Endothelial cell of umbilical vein (primary cell): ENCODE results near the gene MACF1. TPM values are rescaled to one million over a fixed set of nuclear protein-coding genes. Genes with fewer than 3 reads are reported as not detected.

Source experiments
- BruUV-seq: library from RNA; stranded (reverse); fragments of 400-500 nt; replicated peaks from 2 replicates; lab custom pipeline; 2021; lab: Mats Ljungman, UMichigan
- CTCF ChIA-PET: fragments of 300-600, 350-600 bp; sonication (Branson Sonifier 250); formaldehyde crosslinking; loops from one replicate; lab custom pipeline; 2021; ENCODE audit warnings: antibody characterized with exemption, inconsistent platforms; lab: Charles Lee
- POLR2A ChIA-PET: fragments of 300-600, 350-600 bp; sonication (Branson Sonifier 250); formaldehyde crosslinking; loops from one replicate; lab custom pipeline; 2021; ENCODE audit warnings: antibody characterized with exemption, inconsistent platforms; lab: Charles Lee
- DNase-seq: peaks from one replicate; pipeline ENCODE4 v3.0.0-alpha.2; 2011; ENCODE audit warnings: low read depth, low spot score
- FAIRE-seq: peaks from 2 replicates; lab custom pipeline; 2011; peaks lifted over from hg19 to GRCh38; lab: Jason Lieb, UNC
- H2AFZ ChIP-seq: 2 replicates; pipeline ENCODE4 v1.6.0; 2012; ENCODE audit warnings: low read depth, low read length, control low read depth, inconsistent platforms
- H3K27ac ChIP-seq: 2 replicates; pipeline ENCODE4 v1.5.1; 2011; ENCODE audit warnings: low read depth, mild to moderate bottlenecking, control low read depth, low read length, moderate library complexity; ENCODE audit not compliant: insufficient read depth
- H3K27me3 ChIP-seq, 2 experiments: 2 replicates each; pipeline versions ENCODE4 v1.6.0 to v1.6.1; 2011; ENCODE audit warnings: low read length in 2 of 2, mixed read lengths in 1 of 2; ENCODE audit not compliant: control insufficient read depth in 2 of 2, insufficient read depth in 2 of 2
- H3K36me3 ChIP-seq, 2 experiments: 2 replicates in 1 of 2; 3 replicates in 1 of 2; pipeline ENCODE4 v1.5.1; 2011; ENCODE audit warnings: low read length in 2 of 2, mild to moderate bottlenecking in 1 of 2, moderate library complexity in 1 of 2; ENCODE audit not compliant: control insufficient read depth in 2 of 2, insufficient read depth in 2 of 2; ENCODE audit errors: extremely low read depth in 1 of 2
- H3K4me1 ChIP-seq: 3 replicates; pipeline ENCODE4 v1.5.1; 2011; ENCODE audit warnings: mild to moderate bottlenecking, low read length; ENCODE audit not compliant: control insufficient read depth, insufficient read depth; ENCODE audit errors: extremely low read depth
- H3K4me2 ChIP-seq: 2 replicates; pipeline ENCODE4 v1.6.1; 2011; ENCODE audit warnings: low read length, control low read depth, mixed read lengths; ENCODE audit not compliant: insufficient read depth
- H3K4me3 ChIP-seq, 3 experiments: fragments of 200-600 bp in 1 of 3; sonication (generic), shearing (Covaris generic) in 1 of 3; replicated peaks in 1 of 3; 2 replicates each; pipeline ENCODE4 v1.5.1; 2011 to 2016; ENCODE audit warnings: control low read depth in 3 of 3, low read length in 3 of 3, mild to moderate bottlenecking in 2 of 3, inconsistent platforms in 1 of 3, low read depth in 1 of 3, moderate library complexity in 1 of 3; ENCODE audit not compliant: insufficient read depth in 1 of 3
- H3K79me2 ChIP-seq: 2 replicates; pipeline ENCODE4 v1.6.0; 2012; ENCODE audit warnings: low read length, inconsistent platforms; ENCODE audit not compliant: control insufficient read depth, insufficient read depth
- H3K9ac ChIP-seq: replicated peaks from 2 replicates; pipeline ENCODE3; 2011; ENCODE audit warnings: low read length, control low read depth; ENCODE audit not compliant: insufficient read depth; ENCODE audit errors: extremely low read depth
- H3K9me1 ChIP-seq: replicated peaks from 3 replicates; pipeline ENCODE4 v1.6.0; 2011; ENCODE audit warnings: mild to moderate bottlenecking, low read length; ENCODE audit not compliant: control insufficient read depth, insufficient read depth; ENCODE audit errors: extremely low read depth
- H3K9me3 ChIP-seq: replicated peaks from 2 replicates; pipeline ENCODE4 v1.5.1; 2012; ENCODE audit warnings: low read length, inconsistent platforms; ENCODE audit not compliant: control insufficient read depth, insufficient read depth
- H4K20me1 ChIP-seq: replicated peaks from 2 replicates; pipeline ENCODE3; 2011; ENCODE audit warnings: mild to moderate bottlenecking, low read length; ENCODE audit not compliant: control insufficient read depth, insufficient read depth; ENCODE audit errors: extremely low read depth
- CTCF ChIP-seq, 2 donors: IDR thresholded peaks; 1 replicate in 1 of 2; 2 replicates in 1 of 2; pipeline ENCODE4 v1.5.1; 2011; ENCODE audit warnings: low read length in 2 of 2, mild to moderate bottlenecking in 2 of 2, moderate library complexity in 2 of 2, control low read depth in 1 of 2, inconsistent platforms in 1 of 2, low read depth in 1 of 2; ENCODE audit not compliant: insufficient read depth in 1 of 2; ENCODE audit errors: extremely low read depth in 1 of 2
- GATA2 ChIP-seq: IDR thresholded peaks from 2 replicates; pipeline ENCODE4 v1.7.0; 2011; ENCODE audit warnings: low read depth, mild to moderate bottlenecking, moderate library complexity, mixed read lengths, low read length; ENCODE audit not compliant: insufficient read length, insufficient read depth
- MAX ChIP-seq: IDR thresholded peaks from 2 replicates; pipeline ENCODE4 v1.6.1; 2011; ENCODE audit not compliant: insufficient read depth, insufficient read length
- MYC ChIP-seq: IDR thresholded peaks from one replicate; pipeline ENCODE4 v1.6.1; 2011; ENCODE audit warnings: mild to moderate bottlenecking, low read depth, low read length
- POLR2AphosphoS5 ChIP-seq: IDR thresholded peaks from 2 replicates; pipeline ENCODE4 v1.6.1; 2012; ENCODE audit warnings: low read depth, mild to moderate bottlenecking, control low read depth, low read length, moderate library complexity; ENCODE audit not compliant: insufficient read depth
- dilution Hi-C: fragments of 300-500 bp; cut with MboI; formaldehyde crosslinking; loops from one replicate; pipeline ENCODE4 v1.15.0; 2019; ENCODE audit warnings: low sequenced_read_pairs; ENCODE audit not compliant: extremely low pct_ligation_motif_present
- intact Hi-C: fragments of 100-400 bp; cut with micrococcal nuclease; formaldehyde crosslinking; loops from one replicate; pipeline ENCODE4 v1.10.0; 2022
- polyA plus RNA-seq, 4 experiments: library from polyadenylated mRNA; depleted of rRNA in 3 of 4; stranded (reverse) in 3 of 4; unstranded in 1 of 4; fragments of >200 nt; gene quantifications; 2 replicates each; pipeline versions ENCODE4 v1.2.1 to v1.2.3, GENCODE V29; 2011 to 2012; ENCODE audit warnings: missing spikeins in 1 of 4
- total RNA-seq: library from RNA; stranded (reverse); gene quantifications from 2 replicates; pipeline ENCODE4 v1.2.3, GENCODE V29; 2021

The MACF1 gene
- total and polyA plus RNA-seq, 2 donors (not counting 3 experiments of a cell fraction or from before 2014, with no cell fraction given) = 122 to 587 TPM

- no peak for TF ChIP-seq POLR2AphosphoS5
- no peak for TF ChIP-seq MAX
- no peak for TF ChIP-seq MYC
- no peak for TF ChIP-seq CTCF (IDR thresholded peaks at IDR 0.05; ENCODE audit: extremely low read depth in 1 of 2, insufficient read depth in 1 of 2, low read depth in 1 of 2, low read length in 2 of 2)
- no peak overlapping the region for H2AFZ ChIP-seq
- no peak overlapping the region for H3K4me3 ChIP-seq
- H3K4me2 ChIP-seq = no peak overlapping the region
- no peaks in the 10 kb centered on the region for H3K9me3 ChIP-seq
- no peak overlapping the region for H3K27ac ChIP-seq
- ChIA-PET CTCF (no interaction called here), POLR2A (no interaction called here)
- H3K9ac ChIP-seq = no peak overlapping the region
- intact Hi-C loops (no loop called here), dilution Hi-C loops (no loop called here)
- BruUV-seq = no TSS peak
- no peak for FAIRE-seq
- H4K20me1 ChIP-seq = no peaks in the 10 kb centered on the region
- H3K36me3 ChIP-seq = peaks cover 34 to 50% of the 10 kb centered on the region in 2 experiments
- no peaks in the 10 kb centered on the region for H3K9me1 ChIP-seq
- H3K27me3 ChIP-seq = no peaks in the 10 kb centered on the region
- no peak for DNase-seq
- H3K79me2 ChIP-seq = peaks cover 5% of the 10 kb centered on the region
- peaks cover 6% of the 10 kb centered on the region for H3K4me1 ChIP-seq
These were observed 91.4 kb downstream of the MACF1 start for GRCh38 chr1:39295901-39296300.

- Histone ChIP-seq H3K9me1 (no peaks in the 10 kb centered on the region), H3K4me2 (no peak overlapping the region), H3K27me3 (no peaks in the 10 kb centered on the region), H3K4me3 (no peak overlapping the region), H3K4me1 (peaks cover 6% of the 10 kb centered on the region), H3K9ac (no peak overlapping the region), H3K79me2 (peaks cover 5% of the 10 kb centered on the region), H3K36me3 (peaks cover 25 to 50% of the 10 kb centered on the region in 2 experiments), H3K9me3 (no peaks in the 10 kb centered on the region), H4K20me1 (no peaks in the 10 kb centered on the region), H3K27ac (no peak overlapping the region), H2AFZ (no peak overlapping the region)
- FAIRE-seq (no peak), DNase-seq (no peak)
- CTCF ChIA-PET = interaction anchor here (0.8 to 1.5 kb wide), 6 partner anchors 10 to 241 kb away, joined by 3 to 6 read pairs (median 3); no protein-coding TSS in a partner anchor
- intact Hi-C loops = no loop called here
- TF ChIP-seq GATA2 (no peak), CTCF (IDR thresholded peaks at IDR 0.05; ENCODE audit: extremely low read depth in 1 of 2, insufficient read depth in 1 of 2, low read depth in 1 of 2, low read length in 2 of 2) (no peak), MYC (no peak), MAX (no peak)
- POLR2A ChIA-PET = no interaction called here
- BruUV-seq = no TSS peak
- dilution Hi-C loops = no loop called here
These were observed 93.1 kb downstream of the MACF1 start for GRCh38 chr1:39297551-39297950.
